ENCODE results near the gene FIS1. TPM values are rescaled to one million over a fixed set of nuclear protein-coding genes. Genes with fewer than 3 reads are reported as not detected.
"Not testable (repeated sequence)": the region's sequence is repeated elsewhere in the genome, so short reads cannot be mapped to it uniquely, and the experiment has no call there.

The FIS1 gene
- total RNA-seq, 2 experiments from 2014 or later, result 96.1 to 98.7 TPM

DNA sequence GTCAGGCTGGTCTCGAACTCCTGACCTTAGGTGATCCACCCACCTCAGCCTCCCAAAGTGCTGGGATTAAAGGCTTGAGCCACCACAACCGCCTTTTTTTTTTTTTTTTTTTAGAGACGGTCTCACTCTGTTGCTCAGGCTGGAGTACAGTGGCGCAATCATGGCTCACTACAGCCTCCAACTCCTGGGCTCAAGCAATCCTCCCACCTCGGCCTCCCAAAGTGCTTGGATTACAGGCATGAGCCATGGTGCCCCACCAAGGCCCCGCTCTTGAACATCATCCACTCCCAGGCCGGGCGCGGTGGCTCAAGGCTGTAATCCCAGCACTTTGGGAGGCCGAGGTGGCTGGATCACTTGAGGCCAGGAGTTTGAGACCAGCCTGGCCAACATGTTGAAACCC is 45.4 kb downstream of the FIS1 start:
- H3K36me3 Mint-ChIP-seq; H3K27ac Mint-ChIP-seq; DNase-seq; H3K9me3 Mint-ChIP-seq; intact Hi-C loops (cut with micrococcal nuclease); H3K4me3 Mint-ChIP-seq: not testable (repeated sequence)
- Mint-ChIP-seq H3K27me3 (peaks cover 22% of the 10 kb centered on the region), H3K4me1 (ENCODE audit: low read depth) (peaks cover 10% of the 10 kb centered on the region)
- CTCF ChIA-PET, result interaction anchor here (3.6 kb wide), 1 partner anchor 55 kb away, joined by 12 read pairs; no protein-coding TSS in a partner anchor
- POLR2A ChIA-PET, result interaction anchor here (0.9 kb wide), 1 partner anchor 13 kb away, joined by 3 read pairs; no protein-coding TSS in a partner anchor

DNA sequence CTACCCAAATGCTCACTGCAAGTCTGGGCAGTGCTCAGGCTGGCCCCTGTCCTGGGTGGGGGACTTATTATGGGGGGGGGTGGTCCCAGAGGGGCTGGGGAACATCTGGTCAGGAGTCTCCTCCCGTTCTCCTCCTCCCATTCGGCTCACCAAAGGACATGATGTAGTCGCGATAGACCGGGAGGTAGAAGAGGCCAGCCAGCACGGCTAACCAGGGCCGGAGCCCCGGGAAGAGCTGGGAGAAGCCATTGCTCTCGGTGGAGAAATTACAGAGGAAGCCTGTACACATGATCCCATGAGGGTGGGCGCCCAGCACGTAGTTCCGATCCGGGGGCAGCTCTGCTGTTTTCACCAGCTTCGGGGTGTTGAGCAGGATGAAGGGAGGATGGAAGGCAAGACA is 46.4 kb downstream of the FIS1 start:
- no peaks in the 10 kb centered on the region for H3K9me3 Mint-ChIP-seq
- H3K36me3 Mint-ChIP-seq, result no peaks in the 10 kb centered on the region
- no peak for DNase-seq
- peaks cover 20% of the 10 kb centered on the region for H3K27me3 Mint-ChIP-seq
- H3K4me3 Mint-ChIP-seq, result no peak overlapping the region
- intact Hi-C loops (cut with micrococcal nuclease), result no loop called here
- no peak overlapping the region for H3K27ac Mint-ChIP-seq
- POLR2A ChIA-PET, result no interaction called here
- CTCF ChIA-PET, result interaction anchor here (3.6 kb wide), 1 partner anchor 54 kb away, joined by 12 read pairs; no protein-coding TSS in a partner anchor
- H3K4me1 Mint-ChIP-seq (ENCODE audit: low read depth), result peaks cover 6% of the 10 kb centered on the region

DNA sequence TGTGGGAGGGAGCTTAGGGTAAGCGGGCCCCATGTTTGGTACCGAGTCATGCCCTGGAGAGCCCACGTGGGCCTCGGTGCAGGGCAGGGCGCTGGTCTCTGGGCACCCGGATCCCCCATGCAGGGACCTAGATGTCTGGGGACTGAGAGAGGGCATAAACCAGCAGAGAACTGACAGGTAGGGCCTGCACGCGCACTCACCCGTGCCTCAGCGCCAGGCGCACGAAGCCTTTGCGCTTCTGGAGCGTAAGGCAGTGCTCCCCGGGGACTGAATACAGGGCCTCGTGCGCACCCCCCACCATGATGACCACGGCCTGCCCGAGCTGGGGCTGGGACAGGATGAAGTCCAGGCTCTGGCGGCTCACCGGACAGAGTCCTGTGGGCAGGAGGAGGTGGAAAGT is 46.9 kb downstream of the FIS1 start:
- no peak for DNase-seq
- CTCF ChIA-PET, result interaction anchor here (3.6 kb wide), 1 partner anchor 54 kb away, joined by 12 read pairs; no protein-coding TSS in a partner anchor
- intact Hi-C loops (cut with micrococcal nuclease), result no loop called here
- POLR2A ChIA-PET, result no interaction called here
- Mint-ChIP-seq H3K4me1 (ENCODE audit: low read depth) (peaks cover 6% of the 10 kb centered on the region), H3K36me3 (no peaks in the 10 kb centered on the region), H3K27me3 (peaks cover 20% of the 10 kb centered on the region), H3K27ac (no peak overlapping the region), H3K4me3 (no peak overlapping the region), H3K9me3 (no peaks in the 10 kb centered on the region)

DNA sequence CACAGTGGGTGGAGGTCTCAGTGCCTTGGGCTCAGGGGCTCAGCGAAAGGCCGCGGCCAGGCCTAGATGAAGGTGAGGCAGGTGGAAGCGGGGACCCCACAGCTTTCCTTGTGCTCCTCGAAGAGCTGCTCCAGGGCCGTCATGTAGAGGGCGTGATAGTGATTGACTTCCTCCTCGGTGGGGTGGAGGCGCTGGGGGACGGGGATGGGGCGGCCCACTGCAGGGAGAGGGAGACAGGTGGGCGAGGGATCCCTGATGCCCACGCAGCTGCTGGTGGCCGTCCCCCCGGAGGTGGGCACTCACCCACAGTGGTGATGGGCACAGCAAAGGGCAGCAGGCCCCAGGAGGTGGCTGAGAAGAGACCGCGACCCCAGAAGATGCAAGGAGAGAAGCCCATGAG is 49.0 kb downstream of the FIS1 start:
- intact Hi-C loops (cut with micrococcal nuclease), result no loop called here
- no peak overlapping the region for H3K4me3 Mint-ChIP-seq
- DNase-seq, result no peak
- no peak overlapping the region for H3K27ac Mint-ChIP-seq
- H3K36me3 Mint-ChIP-seq, result no peaks in the 10 kb centered on the region
- POLR2A ChIA-PET, result interaction anchor here (0.6 kb wide), 1 partner anchor 122 kb away, joined by 3 read pairs; no protein-coding TSS in a partner anchor
- CTCF ChIA-PET, result interaction anchor here (1.1 to 9.8 kb wide), 2 partner anchors 52 to 87 kb away, joined by 4 to 297 read pairs; no protein-coding TSS in a partner anchor
- H3K4me1 Mint-ChIP-seq (ENCODE audit: low read depth), result peaks cover under 1% of the 10 kb centered on the region
- peaks cover 10% of the 10 kb centered on the region for H3K27me3 Mint-ChIP-seq
- H3K9me3 Mint-ChIP-seq, result no peaks in the 10 kb centered on the region

Other genes with a start within 250 kb of the FIS1 start
- not detected for gene MUC17, start 225.0 kb downstream of the FIS1 start, total RNA-seq
- 10 to 100 TPM; 42.3 to 44.5 TPM for gene TRIM56, start 159.6 kb downstream of the FIS1 start, total RNA-seq
- under 1 TPM in 1 of 2 experiments, not detected in 1; 0.12 TPM for gene SERPINE1, start 118.0 kb downstream of the FIS1 start, total RNA-seq
- gene AP1S1, start 90.6 kb downstream of the FIS1 start, total RNA-seq, result 10 to 100 TPM; 41.1 to 44.7 TPM
- not detected for gene VGF, start 79.5 kb downstream of the FIS1 start, total RNA-seq
- not detected for gene NAT16, start 64.8 kb downstream of the FIS1 start, total RNA-seq
- gene MOGAT3, start 44.0 kb downstream of the FIS1 start, total RNA-seq, result not detected
- 10 to 100 TPM; 37.1 to 43.4 TPM for gene PLOD3, start 27.5 kb downstream of the FIS1 start, total RNA-seq
- 10 to 100 TPM; 40.2 to 42.8 TPM for gene ZNHIT1, start 26.9 kb downstream of the FIS1 start, total RNA-seq
- gene CLDN15, start 7.3 kb downstream of the FIS1 start, total RNA-seq, result 10 to 100 TPM; 12.2 to 13.7 TPM
- gene IFT22, start 76.7 kb upstream of the FIS1 start, total RNA-seq, result 1 to 10 TPM; 6.1 to 7.7 TPM
- gene COL26A1, start 117.8 kb upstream of the FIS1 start, total RNA-seq, result not detected

All from activated CD4-positive, alpha-beta memory T cell treated with anti-CD3 and anti-CD28 coated beads for 36 hours (primary cell).